ENCODE results near the gene PHYH. TPM values are rescaled to one million over a fixed set of nuclear protein-coding genes. Genes with fewer than 3 reads are reported as not detected.

The PHYH gene
- total RNA-seq, 1 donor from 2014 or later: 20.4 TPM

GRCh38 chr10:13231808-13232207, 68.1 kb downstream of the PHYH start:
- H3K9me3 Mint-ChIP-seq (ENCODE audit: unreplicated experiment): no peaks in the 10 kb centered on the region
- DNase-seq: no peak
- H3K4me1 Mint-ChIP-seq (ENCODE audit: low read depth, unreplicated experiment): no peaks in the 10 kb centered on the region
- H3K36me3 Mint-ChIP-seq (ENCODE audit: unreplicated experiment): no peaks in the 10 kb centered on the region
- H3K27ac Mint-ChIP-seq (ENCODE audit: unreplicated experiment): no peak overlapping the region
- TF ChIP-seq, protein P1, sequence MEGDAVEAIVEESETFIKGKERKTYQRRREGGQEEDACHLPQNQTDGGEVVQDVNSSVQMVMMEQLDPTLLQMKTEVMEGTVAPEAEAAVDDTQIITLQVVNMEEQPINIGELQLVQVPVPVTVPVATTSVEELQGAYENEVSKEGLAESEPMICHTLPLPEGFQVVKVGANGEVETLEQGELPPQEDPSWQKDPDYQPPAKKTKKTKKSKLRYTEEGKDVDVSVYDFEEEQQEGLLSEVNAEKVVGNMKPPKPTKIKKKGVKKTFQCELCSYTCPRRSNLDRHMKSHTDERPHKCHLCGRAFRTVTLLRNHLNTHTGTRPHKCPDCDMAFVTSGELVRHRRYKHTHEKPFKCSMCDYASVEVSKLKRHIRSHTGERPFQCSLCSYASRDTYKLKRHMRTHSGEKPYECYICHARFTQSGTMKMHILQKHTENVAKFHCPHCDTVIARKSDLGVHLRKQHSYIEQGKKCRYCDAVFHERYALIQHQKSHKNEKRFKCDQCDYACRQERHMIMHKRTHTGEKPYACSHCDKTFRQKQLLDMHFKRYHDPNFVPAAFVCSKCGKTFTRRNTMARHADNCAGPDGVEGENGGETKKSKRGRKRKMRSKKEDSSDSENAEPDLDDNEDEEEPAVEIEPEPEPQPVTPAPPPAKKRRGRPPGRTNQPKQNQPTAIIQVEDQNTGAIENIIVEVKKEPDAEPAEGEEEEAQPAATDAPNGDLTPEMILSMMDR (IDR thresholded peaks at IDR 0.05; ENCODE audit: partially characterized antibody, unreplicated experiment): no peak
- H3K4me3 Mint-ChIP-seq (ENCODE audit: unreplicated experiment): no peak overlapping the region
- H3K27me3 Mint-ChIP-seq (ENCODE audit: unreplicated experiment): peaks cover 4% of the 10 kb centered on the region

DNA sequence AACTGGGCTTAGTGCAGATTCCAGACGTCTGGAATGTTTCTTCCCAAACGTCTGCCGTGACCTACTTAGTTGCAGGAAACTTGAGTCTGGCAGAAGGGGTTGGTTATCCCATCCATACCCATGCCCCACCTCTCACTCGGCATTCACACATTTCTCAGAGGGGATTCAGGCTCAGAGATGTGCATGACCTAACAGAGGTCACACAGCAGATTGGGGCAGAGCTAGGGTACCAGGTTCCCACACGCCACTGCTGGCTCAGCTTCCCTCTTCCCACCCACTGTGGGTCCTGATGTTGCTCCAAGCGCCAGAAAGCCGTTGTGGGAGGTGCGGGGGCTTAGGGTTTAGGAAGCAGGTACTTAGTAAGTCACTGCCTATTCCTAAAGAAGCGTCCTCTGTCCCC, 68.7 kb downstream of the PHYH start:
- Mint-ChIP-seq H3K4me1 (ENCODE audit: low read depth, unreplicated experiment) (no peaks in the 10 kb centered on the region), H3K27ac (ENCODE audit: unreplicated experiment) (no peak overlapping the region), H3K36me3 (ENCODE audit: unreplicated experiment) (no peaks in the 10 kb centered on the region), H3K4me3 (ENCODE audit: unreplicated experiment) (no peak overlapping the region), H3K9me3 (ENCODE audit: unreplicated experiment) (no peaks in the 10 kb centered on the region), H3K27me3 (ENCODE audit: unreplicated experiment) (peaks cover 4% of the 10 kb centered on the region)
- DNase-seq: no peak
- TF ChIP-seq, protein P1 (IDR thresholded peaks at IDR 0.05; ENCODE audit: partially characterized antibody, unreplicated experiment): no peak

Other genes starting within 250 kb of the PHYH start
- 90.6 TPM for gene OPTN, start 199.9 kb downstream of the PHYH start, total RNA-seq (ENCODE audit: unreplicated experiment)
- gene MCM10, start 138.5 kb downstream of the PHYH start, total RNA-seq (ENCODE audit: unreplicated experiment): 5.0 TPM
- not detected for gene UCMA, start 65.7 kb downstream of the PHYH start, total RNA-seq (ENCODE audit: unreplicated experiment)
- gene SEPHS1, start 48.2 kb upstream of the PHYH start, total RNA-seq (ENCODE audit: unreplicated experiment): 51.1 TPM
- gene BEND7, start 228.9 kb upstream of the PHYH start, total RNA-seq (ENCODE audit: unreplicated experiment): 3.1 TPM